Activated CD8-positive, alpha-beta memory T cell treated with anti-CD3 and anti-CD28 coated beads for 24 hours (primary cell): ENCODE measurements around the gene SNX10.
"Not testable (repeated sequence)": the region's sequence is repeated elsewhere in the genome, so short reads cannot be mapped to it uniquely, and the experiment has no call there.

ENCODE experiments used
- DNase-seq: peaks from one replicate; pipeline ENCODE4 v3.0.0-alpha.2; 2020

SNX10 gene

GRCh38 chr7:26291699-26292538 is at the start of gene SNX10:
Gene SNX10 (plus strand): TSS chr7:26291862. CDS start chr7:26346443, 54,581 bp downstream.
- peak; percentile 85 for DNase-seq

- no peak for DNase-seq
Observed at GRCh38 chr7:26245150-26245549, 46.5 kb upstream of the SNX10 start.

DNA sequence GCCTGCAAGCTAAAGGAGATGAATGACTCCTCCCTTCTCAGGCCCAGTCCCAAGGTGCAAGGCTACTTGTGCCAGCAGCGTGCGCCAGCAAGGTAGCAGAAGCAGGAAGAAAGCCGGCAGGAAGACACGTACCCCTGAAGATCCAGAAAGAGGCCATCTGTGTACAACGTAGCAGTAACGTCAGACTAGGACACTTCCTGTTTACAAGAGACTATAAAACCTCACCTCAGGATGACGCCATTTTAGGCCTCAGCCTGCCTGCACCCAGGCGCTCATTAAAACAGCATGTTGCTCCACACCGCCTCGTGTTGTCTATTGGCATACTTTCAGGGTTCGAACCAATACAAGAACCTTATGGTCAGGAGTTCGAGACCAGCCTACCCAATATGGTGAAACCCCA is 41.4 kb upstream of the SNX10 start:
- no peak for DNase-seq

- not testable (repeated sequence) for DNase-seq
Observed at GRCh38 chr7:26261866-26262265, 29.8 kb upstream of the SNX10 start.

DNA sequence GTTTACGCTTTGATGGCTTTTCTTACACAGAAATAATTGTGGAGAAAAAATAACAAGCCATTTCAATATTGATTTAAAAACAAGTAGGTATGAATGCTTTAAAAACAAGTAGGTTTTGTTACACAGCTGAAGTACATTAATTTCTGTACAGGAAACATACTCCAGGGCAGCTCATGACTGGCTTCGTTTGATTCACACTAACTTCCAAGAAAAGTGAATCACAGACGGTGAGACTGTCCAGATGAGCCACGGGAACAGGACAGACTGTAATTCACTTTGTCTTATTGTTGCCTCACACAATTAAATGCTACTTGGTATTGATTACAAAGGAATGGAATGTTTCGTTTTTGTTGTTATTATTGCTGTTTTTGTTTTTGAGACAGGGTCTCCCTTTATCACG is 26.6 kb upstream of the SNX10 start:
- no peak for DNase-seq

- DNase-seq, result no peak
Observed at GRCh38 chr7:26265499-26266075, 26.1 kb upstream of the SNX10 start.

GRCh38 chr7:26267601-26268166 is 24.0 kb upstream of the SNX10 start:
- peak; percentile 19 for DNase-seq

- DNase-seq, result peak; percentile 15
Observed at GRCh38 chr7:26275213-26275612, 16.4 kb upstream of the SNX10 start.

- peak; percentile 35 for DNase-seq
Observed at GRCh38 chr7:26278770-26279169, 12.9 kb upstream of the SNX10 start.

DNA sequence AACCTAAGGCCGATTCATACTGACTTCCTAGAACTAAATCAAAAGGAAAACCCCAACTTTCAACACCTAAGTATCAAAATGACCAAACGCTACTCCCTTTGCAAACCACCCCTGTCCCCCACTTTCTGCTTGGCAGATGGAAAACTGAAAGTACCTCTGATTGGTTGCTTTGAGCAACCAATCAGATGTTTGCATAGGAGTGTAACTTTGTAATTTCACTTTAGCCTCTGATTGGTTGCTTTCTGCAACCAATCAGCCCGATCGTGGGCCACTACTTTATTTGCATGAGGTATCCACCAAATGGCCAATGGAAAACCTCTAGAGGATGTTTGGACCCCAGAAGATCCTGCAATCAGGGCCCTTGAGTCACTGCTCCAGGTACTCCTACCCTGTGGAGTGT is 12.3 kb upstream of the SNX10 start:
- DNase-seq, result peak; percentile 53

DNA sequence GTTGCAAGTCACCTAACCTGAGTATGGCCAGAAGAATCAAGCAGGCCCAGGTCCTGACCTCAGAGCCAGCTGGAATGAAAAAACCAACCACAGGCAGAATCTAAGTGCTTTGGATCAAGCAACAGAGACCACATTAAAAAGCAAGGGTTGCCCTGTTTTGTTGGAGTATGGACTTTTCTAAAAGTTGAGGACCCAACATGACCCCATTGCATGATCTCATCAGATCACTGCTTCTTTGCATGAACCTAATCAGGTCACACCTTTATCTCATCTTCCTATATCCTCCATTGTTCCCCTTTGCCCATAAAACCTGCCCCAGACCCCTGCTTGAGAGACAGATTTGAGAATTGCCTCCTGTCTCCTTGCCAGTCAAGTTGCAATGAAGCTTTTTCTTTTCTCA is 11.6 kb upstream of the SNX10 start:
- DNase-seq, result peak; percentile 38

DNA sequence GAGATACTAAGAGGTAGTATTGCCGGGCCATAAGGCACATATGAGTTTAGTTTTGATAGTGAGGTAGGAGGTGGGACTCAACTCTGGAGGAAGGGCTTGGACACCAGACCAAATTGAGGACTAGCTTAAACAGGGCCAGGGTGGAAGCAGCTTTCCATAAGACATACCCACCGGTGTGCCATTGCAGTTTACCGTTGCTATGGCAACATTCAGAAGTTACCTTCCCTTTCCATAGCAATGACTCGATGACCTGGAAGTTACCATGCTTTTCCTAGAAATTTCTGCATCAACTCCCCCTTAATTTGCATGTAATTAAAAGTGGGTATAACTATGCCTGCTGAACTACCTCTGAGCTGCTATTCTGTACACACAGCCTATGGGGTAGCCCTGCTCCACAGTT is 10.9 kb upstream of the SNX10 start:
- DNase-seq, result peak; percentile 47

GRCh38 chr7:26284477-26284876 is 7.2 kb upstream of the SNX10 start:
- DNase-seq, result no peak

- DNase-seq, result no peak
Observed at GRCh38 chr7:26284995-26285632, 6.5 kb upstream of the SNX10 start.

- no peak for DNase-seq
Observed at GRCh38 chr7:26286157-26286556, 5.5 kb upstream of the SNX10 start.

- not testable (repeated sequence) for DNase-seq
Observed at GRCh38 chr7:26288126-26288525, 3.5 kb upstream of the SNX10 start.

DNA sequence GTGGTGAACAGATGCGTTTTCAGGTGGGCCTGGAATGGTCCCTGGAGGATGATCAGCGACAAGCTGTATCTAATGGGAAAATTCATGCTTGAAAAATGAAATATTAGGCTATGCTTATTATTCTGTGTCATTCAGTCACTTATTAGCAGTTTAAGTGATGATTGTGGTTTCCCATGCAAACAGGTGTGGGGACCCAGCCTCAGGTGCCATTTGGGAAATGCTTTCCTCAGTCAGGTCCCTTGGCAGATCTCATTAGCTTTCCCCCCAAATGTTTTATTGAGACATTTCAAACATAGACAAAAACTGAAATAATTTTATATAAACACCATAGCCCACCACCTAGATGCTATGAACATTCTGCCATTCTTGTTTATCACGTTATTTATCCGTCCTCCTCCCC is 411 bp upstream of the SNX10 start:
- DNase-seq, result no peak

DNA sequence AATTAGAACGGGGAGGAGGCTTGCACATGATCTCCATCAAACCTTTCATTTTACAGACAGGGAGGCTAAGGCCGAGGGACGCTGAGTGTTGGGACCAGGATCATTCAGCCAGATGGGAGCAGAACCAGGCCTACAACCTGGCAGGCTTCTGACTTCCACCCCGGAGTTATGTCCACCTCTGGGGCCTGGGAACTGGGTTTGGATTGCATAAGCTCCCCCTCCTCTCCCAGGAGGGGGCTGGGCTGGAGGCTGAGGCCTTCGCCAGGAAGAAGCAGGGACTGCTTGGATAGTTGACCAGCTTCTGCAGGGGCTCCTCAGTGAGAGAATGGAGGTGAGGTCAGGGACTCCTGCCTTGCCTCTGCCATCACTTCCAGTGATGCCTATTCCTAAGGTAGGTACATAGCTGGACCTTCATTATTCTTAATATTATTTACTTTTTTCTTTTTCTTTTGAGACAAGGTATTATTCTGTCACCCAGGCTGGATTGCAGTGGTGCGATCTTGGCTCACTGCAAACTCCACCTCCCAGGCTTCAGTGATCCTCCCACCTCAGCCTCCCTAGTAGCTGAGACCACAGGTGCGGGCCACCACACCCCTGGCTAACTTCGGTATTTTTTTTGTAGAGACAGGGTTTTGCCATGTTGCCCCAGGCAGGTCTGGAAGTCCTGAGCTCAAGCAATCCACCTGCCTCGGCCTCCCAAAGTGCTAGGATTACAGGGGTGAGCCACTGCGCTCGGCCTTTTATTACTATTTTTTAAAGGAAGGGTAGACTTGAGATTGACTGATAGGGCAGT is 1.3 kb downstream of the SNX10 start:
- DNase-seq, result no peak

- DNase-seq, result peak; percentile 73
Observed at GRCh38 chr7:26293569-26294308, 2.1 kb downstream of the SNX10 start.

- DNase-seq, result no peak
Observed at GRCh38 chr7:26295015-26295414, 3.4 kb downstream of the SNX10 start.

GRCh38 chr7:26295586-26295985 is 3.9 kb downstream of the SNX10 start:
- DNase-seq, result no peak

DNA sequence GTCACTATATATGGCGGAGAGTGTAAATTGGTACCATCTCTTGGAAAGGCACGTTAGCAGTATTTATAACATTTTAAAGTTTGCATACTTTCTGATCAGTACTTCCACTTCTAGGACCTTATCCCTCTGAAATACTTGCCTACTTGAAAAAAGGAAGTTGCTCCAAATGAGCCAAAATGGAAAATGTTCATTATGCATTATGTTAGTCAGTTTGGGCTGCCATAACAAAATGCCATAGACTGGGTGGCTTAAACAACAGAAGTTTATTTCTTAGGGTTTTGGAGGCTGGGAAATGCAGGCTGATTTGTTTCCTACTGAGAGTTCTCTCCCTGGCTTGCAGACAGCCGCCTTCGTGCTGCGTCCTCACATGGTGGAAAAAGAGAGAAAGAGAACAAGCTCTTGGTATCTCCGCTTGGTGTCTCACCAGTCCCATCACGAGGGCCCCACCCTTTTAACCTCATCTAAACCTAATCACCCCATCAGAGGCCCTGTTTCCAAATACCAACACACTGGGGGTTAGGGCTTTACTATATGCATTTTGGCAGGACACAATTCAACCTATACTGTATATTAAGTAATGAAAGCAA is 6.9 kb downstream of the SNX10 start:
- no peak for DNase-seq
